Stimulated activated CD4-positive, alpha-beta T cell treated with anti-CD3 and anti-CD28 coated beads, TNF-alpha, amount 100 ng/mL, for 24 hours (primary cell): ENCODE data around the gene YKT6.

Experiments
- DNase-seq, 3 experiments: peaks; one replicate each; pipeline ENCODE4 v3.0.0-alpha.2; 2020; ENCODE audit warnings: low read depth in 3 of 3

YKT6 gene

DNA sequence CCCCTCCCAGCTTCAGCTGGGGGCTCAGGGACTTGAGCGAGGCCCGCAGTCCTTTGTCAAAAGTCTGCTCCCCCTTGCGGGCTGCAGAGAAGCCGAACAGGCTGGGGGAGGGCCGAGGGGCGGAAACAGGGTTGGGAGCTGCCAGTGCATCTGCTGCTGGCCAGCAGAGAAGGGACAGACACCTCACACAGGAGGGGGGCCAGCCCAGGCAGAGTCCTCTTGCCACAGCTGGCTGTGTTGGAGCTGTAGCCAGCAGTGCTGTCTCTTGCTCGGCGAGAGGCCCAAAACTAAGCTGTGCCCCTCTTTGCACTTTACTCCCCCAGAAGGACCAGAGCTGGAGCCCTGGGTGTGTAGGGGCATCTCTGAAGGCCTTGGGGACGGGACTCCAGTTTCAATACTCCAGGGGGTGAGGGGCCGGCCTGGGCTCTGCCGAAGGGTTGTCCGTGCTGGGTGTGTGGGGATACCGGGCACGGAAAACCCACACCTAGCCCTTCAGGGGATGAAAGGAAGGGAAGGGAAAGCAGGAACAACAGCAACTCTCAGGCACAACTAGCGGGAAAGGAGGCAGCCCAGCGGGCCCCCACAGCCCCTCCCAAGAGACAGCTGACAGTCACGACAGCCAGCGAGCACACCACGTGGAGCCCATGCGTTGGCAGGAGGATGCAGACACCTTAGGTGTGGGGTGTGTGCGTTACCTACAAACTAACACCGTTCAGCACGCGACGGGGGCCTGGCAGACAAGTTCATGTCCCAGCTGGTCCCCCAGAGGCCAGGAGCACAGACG is 17.8 kb downstream of the YKT6 start:
- DNase-seq, result no peak

DNA sequence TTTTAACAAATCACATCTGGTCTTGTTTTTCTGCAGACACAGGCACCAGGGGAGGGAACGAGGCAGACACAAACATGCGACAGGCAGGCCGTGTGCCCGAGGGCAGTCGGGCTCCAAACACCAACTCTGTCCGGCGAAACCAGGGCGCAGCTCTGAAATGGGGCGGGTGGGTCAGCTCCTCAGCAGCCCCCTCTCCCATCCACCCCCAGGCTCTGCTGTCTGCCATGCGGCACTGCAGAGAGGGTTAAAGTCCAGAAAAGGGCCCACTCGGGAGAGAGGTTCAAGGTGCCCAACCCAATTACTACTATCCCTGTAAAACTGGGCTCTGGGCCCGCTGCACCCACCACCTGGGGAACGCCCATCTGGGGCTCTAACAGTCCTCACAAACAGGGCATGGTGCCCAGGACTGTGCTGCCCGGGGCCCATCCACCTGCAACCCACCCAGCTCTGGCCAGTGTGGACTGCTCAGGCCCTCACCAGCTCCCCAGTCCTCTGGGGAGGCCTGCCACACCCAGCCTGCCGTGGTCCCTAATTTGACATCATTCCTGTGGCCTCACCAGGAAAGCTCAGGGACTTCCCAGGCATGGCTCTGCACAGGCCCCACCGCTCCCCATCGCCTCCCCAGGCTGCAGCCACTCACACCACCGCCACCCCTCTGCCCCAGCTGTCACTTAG is 18.7 kb downstream of the YKT6 start:
- no peak for DNase-seq

DNA sequence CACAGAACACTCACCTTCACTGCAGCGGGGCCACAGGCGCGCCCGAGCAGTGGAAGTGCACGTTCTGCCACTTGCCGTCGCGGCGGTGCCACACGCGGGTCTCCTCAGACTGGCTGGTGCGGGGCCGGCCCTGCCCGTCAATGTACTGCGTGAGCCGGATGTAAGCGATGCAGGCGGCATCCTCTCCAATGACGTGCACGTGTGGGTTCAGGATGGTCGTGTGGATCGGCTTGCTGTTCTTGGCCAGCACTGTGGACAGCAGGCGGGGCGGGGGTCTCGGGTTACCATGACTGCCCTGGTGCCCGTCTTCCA is 19.2 kb downstream of the YKT6 start:
- DNase-seq, result no peak

DNA sequence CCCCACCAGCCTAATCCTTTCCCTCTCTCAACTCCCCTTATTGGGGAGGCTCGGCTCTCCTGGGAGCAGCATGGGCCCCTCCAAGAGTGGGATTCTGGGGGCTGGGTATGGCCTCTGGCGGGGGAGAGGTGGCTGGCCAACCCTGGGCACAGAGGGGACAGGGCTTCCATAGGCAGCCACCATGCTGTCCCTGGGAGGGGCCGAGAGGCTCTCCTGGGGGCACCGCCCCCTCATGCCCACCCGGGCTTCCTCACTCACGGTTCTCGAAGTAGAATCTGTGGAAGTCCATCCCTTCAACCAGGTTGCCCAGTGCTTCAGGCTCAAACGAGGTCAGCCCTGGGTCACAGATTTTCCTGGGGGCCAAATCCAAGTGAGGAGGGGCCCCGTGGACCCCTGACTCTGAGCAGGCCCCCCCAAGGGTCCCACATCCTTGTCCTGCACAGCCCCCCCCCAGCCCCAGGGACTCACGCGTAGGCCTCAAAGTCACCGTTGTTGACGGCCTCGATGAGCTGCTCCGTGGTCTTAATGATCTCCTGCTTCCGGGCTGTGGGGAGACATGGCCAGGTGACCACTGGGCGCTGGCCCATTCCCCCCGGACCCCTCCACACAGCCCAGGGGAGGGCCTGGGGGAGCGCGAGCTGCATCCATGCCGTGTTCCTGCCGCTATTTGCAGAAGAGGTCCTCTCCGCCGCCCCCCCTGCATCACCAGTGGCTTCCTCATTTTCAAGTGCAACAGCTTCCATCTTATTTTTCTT is 19.8 kb downstream of the YKT6 start:
- DNase-seq, result no peak

DNA sequence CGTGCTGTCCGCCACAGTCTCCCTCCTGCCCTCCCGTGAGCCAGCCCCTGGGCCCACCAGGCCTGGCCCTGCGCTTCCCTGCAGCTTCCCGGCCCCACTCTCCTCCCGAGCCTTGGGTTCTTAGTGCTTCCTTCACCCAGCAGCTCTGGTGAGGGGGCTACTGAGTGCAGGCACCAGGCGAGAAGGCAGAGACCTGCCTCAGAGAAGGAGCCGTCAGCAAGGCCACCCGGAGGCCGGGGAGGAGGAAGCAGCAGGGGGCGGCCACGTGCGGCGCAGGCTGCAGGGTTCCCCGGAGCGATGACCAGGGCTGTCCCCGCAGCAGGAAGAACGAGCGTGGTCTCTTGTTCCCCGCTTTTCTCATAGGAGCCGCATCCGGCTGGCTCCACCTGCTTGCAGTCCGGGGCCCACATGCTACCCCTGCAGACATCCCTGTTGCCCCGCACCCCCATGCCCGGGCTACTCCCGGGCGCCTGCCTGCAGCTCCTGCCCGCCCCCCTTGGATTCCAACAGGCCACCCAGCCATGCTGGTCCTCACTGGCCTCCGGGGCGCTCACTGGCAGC is 20.5 kb downstream of the YKT6 start:
- DNase-seq, result no peak

DNA sequence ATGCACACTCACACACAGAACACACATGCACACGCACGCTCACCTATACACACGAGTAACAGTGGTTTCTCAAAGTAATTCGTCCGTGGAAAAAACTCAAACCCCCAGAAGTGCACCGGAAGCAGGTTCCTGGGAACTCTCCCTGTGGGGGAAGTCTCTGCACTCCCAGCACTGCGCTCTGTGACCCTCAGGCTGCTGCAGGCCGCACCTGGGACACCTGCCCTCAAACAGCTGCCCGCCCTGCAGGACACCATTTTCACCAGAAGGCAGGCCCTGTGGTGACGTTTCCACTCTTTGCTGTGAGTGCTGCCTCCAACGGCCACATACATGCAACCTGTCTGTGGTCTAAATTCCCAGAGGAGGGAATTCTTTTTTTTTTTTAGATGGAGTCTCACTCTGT is 21.3 kb downstream of the YKT6 start:
- DNase-seq, result no peak

DNA sequence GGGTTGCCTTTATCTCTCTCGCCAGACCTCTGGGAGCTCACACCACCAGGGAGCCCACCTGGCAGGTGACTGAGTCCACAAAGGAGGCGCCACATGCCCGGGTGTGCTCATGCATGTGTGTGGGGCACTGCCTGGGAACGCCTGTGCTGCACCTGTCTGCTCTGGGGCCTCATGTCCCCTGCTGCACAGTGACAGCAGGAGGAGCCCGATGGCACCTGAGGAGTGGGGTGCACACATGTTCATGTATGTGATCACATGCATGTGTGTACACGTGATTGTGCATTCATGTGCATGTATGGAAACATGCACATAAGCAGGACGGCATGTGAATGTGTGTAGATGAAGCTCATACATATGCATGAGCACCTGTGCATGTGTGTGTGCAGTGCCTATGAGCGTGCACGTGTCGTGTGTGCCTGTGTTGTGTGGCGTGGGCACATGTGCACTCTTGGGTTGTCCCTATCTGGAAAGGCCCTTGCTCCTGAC is 22.0 kb downstream of the YKT6 start:
- no peak for DNase-seq

DNA sequence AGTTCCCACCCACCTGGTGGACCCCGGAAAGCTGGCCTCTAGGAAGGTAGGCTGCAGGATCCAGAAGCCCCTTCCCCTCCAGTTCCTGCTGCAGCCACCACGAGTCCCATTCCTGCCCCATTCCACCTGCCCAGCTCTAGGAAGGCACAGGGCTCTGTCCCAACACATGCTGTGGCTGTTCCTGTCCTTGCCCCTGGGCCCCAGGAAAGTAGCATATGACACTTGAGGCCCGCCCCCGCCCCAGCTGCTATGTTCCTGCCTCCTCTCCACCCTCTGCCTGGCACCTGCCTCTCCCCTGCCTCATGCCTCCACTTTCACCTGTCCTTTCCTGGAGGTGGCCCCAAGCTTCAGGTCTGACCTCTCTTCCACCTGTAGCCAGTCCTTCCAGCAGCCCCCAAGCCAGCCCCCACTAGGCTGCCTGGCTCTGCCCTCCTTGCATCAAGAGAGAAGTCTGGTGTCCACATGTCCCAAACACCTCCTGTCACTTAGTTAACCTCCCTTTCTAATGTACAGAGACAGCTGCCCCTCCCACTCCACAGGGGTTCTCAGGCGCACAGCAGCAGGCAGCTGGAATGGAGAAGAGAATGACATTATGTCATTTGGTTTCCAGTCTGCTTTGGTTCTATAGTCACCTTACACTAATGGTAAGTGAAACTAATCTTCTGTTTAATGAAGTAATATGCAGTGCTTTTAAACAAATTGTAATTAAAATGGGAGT is 22.7 kb downstream of the YKT6 start:
- no peak for DNase-seq

DNA sequence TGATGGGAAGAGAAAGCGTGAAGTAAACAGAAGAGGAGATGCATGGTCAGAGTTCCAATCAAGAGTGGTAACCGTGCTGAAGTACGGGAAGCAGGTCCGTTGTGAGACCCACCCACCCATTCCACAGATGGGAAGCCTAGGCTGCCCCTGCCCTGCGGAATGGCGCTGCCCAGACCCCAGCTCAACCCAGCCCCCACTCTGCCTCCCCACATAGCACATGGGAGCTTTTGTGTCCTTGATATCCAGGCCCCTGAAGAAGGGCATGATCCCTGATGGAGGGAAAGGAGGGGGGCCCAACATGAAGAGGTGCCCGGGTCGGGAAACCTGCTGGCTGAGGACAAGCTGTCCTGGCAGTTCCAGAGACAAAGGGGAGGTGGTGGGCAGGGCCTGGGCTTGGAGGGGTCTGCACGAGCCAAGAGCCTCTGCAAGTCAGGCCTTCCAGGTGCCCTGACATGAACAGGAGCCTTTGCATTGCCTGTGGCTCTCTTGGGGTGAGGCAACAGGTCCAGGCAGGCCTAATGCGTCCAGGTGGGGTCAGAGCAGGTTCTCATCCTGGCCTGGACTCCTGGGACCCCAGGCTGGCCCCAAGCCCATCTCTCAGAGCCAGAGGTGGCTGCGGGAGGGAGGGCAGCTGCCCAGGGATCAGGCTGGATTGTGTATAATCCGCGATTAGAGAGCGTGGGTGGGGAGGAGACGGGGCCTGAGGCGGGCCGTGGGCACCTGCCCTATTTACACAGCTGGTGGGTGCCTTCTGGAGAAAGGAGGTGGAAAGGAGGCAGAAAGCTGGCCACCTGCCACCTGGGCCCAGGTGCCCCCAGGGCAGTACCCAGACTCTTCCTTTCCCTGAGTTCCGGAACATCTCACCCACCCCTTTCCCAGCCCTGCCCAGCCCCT is 23.5 kb downstream of the YKT6 start:
- no peak for DNase-seq

DNA sequence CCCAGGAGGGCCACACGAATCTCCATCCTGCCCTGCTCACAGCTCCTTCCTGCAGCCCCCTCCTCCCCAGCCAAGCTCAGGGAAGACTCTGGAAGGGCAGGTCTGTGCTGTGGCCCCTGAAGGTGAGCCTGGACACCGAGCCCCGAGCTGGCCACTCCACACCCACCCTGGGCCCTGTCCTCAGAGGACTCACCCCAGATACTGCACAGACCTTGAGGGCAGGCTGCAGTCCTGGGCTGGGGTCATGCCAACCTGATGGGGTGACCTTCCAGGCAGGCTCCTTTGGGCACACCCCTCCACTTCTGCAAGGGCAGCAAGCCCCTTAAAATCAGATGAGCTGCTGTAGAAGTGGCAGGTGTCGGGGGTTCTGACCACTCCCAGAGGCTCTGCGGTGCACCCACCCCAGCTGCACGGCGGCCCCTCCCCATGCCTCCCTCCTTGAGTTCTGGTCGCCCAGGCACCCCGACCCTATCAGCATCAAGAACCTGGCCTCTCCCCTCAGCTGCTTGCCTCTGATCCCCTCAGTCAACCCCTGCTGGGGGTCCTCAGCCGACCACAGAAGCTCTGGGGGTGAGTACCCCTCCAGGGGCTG is 24.3 kb downstream of the YKT6 start:
- no peak for DNase-seq

DNA sequence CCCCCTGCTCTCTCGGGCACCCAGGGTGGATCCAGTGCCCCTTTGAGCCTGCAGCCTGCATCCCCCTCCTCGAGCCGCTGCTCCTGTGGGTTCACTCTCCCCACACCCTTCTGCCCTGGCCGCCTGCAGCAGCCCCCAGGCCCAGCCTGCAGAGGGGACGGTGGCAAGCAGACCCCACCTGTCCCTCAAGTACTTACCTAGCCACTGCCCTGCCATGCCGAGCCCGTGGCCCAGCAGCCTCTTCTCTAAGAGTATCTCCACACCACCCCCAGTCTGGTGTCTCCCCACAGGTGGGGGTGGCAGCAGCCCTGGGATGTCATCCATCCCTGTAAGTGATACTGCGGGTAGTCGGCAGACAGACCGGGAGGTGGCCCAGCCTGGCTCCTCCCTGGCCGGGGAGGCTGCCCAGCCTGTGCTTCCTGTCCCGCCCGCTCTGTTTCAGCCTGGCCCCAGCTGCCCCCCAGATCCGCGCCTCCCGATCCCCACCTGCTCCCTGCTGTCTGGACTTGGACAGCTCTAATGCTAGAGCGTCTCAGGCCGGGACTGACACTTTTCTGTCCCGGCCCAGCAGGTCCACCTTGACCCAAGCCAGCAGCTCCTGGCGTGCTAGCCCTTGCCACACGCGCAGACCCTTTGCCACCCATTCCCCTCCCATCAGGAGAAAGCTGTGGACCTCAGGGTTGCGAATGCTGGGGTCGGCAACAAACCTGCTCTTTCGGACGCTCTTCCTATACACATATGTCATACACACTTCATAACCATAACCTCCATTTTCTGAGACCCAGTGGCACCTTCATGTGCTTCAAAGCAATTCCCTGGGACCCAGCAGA is 25.0 kb downstream of the YKT6 start:
- no peak for DNase-seq

DNA sequence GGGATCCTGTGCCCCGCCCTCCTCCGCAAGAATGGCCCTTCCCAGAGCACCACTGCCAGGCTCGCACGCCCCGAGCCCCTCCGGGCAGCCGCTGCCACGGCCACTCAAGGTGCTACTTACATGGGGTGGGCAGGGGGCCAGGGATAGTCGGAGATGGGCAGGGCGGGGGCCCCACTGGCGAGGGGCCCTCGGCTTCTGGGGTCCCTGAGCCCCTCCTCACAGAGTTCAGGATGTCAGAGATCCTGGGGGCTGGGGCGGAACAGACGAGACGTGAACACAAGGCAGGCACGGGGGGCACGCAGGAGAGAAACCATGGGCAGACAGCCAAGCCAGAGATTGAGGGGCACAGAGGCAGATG is 25.6 kb downstream of the YKT6 start:
- no peak for DNase-seq

DNA sequence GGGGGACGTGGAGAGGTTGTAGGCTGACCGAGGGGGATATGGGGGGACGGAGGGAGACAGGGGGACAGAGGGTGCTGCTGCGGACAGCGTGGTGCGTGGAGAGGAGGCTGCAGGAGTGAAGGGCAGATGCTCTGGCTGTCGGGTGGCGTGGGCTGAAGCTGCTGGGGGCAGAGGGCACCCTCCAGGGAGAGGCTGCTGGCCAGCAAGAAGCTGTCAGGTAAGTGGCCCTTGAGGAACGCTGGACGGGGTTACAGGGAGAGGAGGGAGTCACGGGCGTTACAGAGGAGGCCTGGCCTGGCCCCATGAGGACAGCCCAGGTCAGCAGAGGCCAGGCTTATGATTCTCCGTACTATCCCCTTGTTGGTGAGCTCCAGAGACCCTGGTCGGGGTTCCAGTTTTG is 27.1 kb downstream of the YKT6 start:
- DNase-seq, result no peak

DNA sequence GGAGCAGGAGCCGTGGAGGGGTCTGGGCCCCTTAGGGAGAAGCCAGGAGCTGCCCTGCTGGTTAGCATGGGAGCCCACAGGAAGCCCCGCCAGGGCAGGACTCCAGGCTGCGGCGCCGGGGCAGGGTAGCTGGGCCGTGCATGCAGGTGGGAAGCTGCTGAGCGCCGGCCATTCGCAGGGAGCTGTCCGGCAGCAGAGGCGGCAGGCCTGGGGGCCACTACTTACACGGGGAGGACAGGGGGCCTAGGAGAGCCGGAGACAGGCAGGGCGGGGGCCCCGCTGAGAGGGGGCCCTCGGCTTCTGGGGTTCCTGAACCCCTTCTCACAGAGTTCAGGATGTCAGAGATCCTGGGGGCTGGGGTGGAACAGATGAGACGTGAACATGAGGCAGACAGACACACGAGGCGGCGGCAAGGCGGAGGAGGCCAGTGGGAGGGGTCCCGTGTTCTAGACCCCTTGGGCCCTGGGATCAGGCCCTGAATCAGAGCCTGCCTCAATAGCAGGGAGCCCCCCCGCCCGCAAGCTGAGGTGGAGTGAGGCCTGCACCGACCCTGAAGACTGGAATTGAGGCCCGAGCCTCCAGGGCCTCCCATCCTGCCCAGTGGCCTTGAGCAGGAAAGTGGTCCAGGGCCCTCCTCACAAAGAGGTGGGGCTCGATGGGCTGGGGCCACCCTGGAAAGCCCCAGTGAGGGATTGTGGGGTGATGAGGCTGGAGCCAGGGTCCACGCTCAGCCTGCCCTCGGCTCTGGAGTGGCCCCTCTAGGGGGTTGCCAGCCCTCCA is 28.0 kb downstream of the YKT6 start:
- no peak for DNase-seq

DNA sequence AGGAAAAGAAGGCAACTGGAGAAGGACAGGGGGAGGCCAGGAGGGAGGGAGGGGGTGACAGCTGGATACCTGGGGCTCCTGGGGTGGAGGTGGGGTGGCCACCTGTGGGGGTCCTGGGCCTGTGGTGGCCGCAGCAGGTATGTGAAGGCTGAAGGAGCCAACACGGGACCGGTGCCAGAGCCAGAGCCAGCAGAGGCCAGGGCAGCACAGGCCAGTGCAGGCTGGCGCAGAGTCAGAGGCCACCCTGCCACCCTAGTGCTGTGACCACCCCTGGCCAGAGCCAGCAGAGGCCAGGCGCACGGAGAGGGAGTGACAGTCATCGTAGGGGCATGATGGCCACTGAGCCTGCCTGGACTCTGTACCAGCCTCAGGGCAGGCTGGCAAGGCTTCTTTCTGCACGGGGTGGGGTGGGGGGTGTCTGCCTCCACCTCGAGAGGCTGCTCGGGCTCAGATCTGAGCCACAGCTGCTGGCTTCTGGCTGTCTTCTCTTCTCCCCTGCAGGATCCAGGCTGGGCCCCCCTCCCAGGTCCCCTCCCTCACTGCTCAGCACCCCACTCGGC is 28.8 kb downstream of the YKT6 start:
- DNase-seq, result no peak

DNA sequence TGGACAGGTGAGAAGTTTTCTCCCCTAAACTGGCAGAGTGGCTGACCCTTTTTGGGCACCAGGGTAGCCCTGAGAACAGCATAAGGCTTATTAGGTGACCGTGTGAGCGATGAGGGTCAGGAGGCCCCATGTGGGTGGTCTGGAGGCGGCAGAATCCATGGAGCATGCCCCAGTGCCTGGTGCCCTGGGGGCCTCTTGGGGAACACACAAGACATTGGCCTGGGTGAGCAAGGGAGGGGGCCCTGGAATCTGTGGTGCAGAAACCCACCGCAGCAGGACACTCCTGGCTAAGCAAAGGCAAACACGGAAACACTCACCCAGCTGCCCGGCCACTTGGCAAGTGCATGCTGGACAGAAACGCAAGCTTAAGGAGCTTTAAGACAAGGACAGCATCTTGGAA is 29.5 kb downstream of the YKT6 start:
- DNase-seq, result no peak

DNA sequence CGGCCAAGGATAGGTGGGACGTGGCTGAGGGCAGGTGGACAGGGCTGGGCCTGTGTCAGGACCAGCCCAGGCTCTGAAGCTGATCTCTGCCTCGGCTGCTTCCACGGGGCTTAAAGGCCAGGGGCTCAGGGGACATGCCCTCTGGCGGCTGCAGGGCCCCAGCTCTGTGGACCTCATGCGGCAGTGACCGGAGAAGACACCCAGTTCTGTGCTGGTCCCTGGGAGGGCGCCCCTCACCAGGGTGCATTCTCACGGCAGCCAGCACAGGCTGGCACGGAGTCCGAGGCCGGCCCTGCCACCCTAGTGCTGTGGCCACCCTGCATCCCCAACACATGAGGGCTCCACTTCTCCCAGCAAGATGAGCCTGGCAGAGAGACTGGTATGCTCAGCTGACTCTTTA is 30.3 kb downstream of the YKT6 start:
- DNase-seq, result no peak

DNA sequence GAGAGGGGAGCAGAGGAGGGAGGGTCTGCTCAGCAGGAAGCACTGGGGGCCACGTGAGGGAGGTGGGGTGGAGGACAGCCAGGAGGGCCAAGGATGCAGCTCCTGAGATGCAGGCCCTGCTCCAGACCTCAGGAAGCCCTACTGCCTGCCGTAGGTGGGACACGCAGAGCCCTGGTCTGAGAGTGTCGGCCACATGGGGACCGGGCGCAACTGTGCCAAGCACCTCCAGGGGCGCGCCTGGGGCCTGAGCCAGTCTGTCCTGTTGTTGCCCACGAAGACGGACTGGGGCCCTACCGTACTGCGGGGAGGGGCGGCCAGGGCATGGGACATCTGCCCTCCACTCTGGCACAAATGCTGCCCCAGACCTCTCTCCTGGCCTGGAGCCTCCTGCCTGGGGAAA is 31.6 kb downstream of the YKT6 start:
- DNase-seq, result no peak
